K562 (cell line): ENCODE data around the gene CEP72. TPM values are rescaled to one million over a fixed set of nuclear protein-coding genes. Genes with fewer than 3 reads are reported as not detected.
A peak's percentile ranks its signal among the peaks of the same experiment; 100 is the strongest.

ENCODE experiments used
- ADNP ChIP-seq: fragments of 200-800 bp; sonication (Bioruptor generic); IDR thresholded peaks from 2 replicates; pipeline ENCODE4 v1.6.1; 2016; ENCODE audit warnings: missing genetic modification characterization, missing compliant biosample characterization
- ARNT ChIP-seq, 2 experiments: fragments of 450-650 bp; IDR thresholded peaks; 2 replicates each; pipeline ENCODE4 v1.6.1; 2016; ENCODE audit warnings: mild to moderate bottlenecking in 1 of 2
- FOXA3 ChIP-seq, 2 experiments: fragments of 450-650 bp in 1 of 2; sonication (generic) in 1 of 2; formaldehyde crosslinking; IDR thresholded peaks in 1 of 2; conservative IDR thresholded peaks in 1 of 2; 2 replicates each; pipeline versions ENCODE4 v1.4.0 to v1.8.0; 2020 to 2022; ENCODE audit warnings: mild to moderate bottlenecking in 2 of 2, missing genetic modification reagents in 1 of 2
- MLX ChIP-seq, 2 experiments: fragments of 450-650 bp in 1 of 2; sonication (generic) in 1 of 2; formaldehyde crosslinking; conservative IDR thresholded peaks; 2 replicates each; pipeline versions ENCODE4 v1.4.0 to v1.8.1; 2020 to 2022; ENCODE audit warnings: mild to moderate bottlenecking in 1 of 2, missing genetic modification reagents in 1 of 2
- POLR2AphosphoS2 ChIP-seq: IDR thresholded peaks from 2 replicates; pipeline ENCODE4 v1.6.1; 2012; ENCODE audit warnings: low read length, improper control_type of control experiment
- RBFOX2 ChIP-seq: fragments of 200-400 bp; formaldehyde crosslinking; IDR thresholded peaks from 2 replicates; pipeline ENCODE4 v1.6.1; 2017; ENCODE audit warnings: low read depth, mild to moderate bottlenecking, low read length, moderate library complexity
- SAP30 ChIP-seq: fragments of 200-600 bp; sonication (generic); IDR thresholded peaks from 2 replicates; pipeline ENCODE4 v1.6.1; 2012; ENCODE audit warnings: borderline replicate concordance, low read depth, mild to moderate bottlenecking, moderate library complexity, low read length, control low read depth, inconsistent platforms; ENCODE audit not compliant: insufficient read depth, poor library complexity, severe bottlenecking
- TGIF2 ChIP-seq: sonication (generic); formaldehyde crosslinking; IDR thresholded peaks from 2 replicates; pipeline ENCODE4 v1.8.1; 2022; ENCODE audit warnings: mild to moderate bottlenecking, missing genetic modification reagents, moderate library complexity
- TRIM24 ChIP-seq, 2 experiments: fragments of 450-650 bp; IDR thresholded peaks; 2 replicates each; pipeline ENCODE4 v1.6.1; 2016
- YY1 ChIP-seq, 3 experiments: IDR thresholded peaks; 2 replicates each; pipeline ENCODE4 v1.6.1; 2011; ENCODE audit warnings: low read length in 2 of 3, mild to moderate bottlenecking in 2 of 3, moderate library complexity in 2 of 3, borderline replicate concordance in 1 of 3, control low read depth in 1 of 3, low read depth in 1 of 3; ENCODE audit not compliant: insufficient read depth in 3 of 3, insufficient replicate concordance in 2 of 3, control insufficient read depth in 1 of 3, insufficient read length in 1 of 3; ENCODE audit errors: extremely low read depth in 1 of 3
- ZBED1 ChIP-seq: IDR thresholded peaks from 2 replicates; pipeline ENCODE4 v1.6.1; 2014
- ZSCAN29 ChIP-seq: fragments of 450-650 bp; IDR thresholded peaks from 2 replicates; pipeline ENCODE4 v1.6.1; 2017
- polyA plus RNA-seq, 8 experiments: library from polyadenylated mRNA; depleted of rRNA in 4 of 8; stranded (reverse) in 5 of 8; unstranded in 3 of 8; fragments of >200 nt; fragmentation: Nextera tagmentation in 2 of 8; fragmentation: Illumina TruSeq in 1 of 8; extraction: Ambion mirVana in 2 of 8; extraction: Trizol in 1 of 8; gene quantifications; 2 replicates each; pipeline versions ENCODE4 v1.2.1 to v1.2.3, GENCODE V29; 2011 to 2014; ENCODE audit warnings: inconsistent platforms in 1 of 8, missing spikeins in 1 of 8
- total RNA-seq, 7 experiments: library from RNA; depleted of rRNA in 6 of 7; stranded (reverse); fragments of >200 nt in 6 of 7; fragmentation: Illumina TruSeq in 2 of 7; extraction: Trizol in 2 of 7; gene quantifications; 2 replicates each; pipeline versions ENCODE4 v1.2.1 to v1.2.3, GENCODE V29; 2011 to 2021; ENCODE audit warnings: low replicate concordance in 1 of 7
- TF ChIP-seq, protein P1 (sequence below), 3 experiments: fragments of 200-800 bp in 1 of 3; sonication (Bioruptor generic) in 1 of 3; sonication (generic) in 1 of 3; formaldehyde crosslinking in 1 of 3; IDR thresholded peaks; 2 replicates each; pipeline versions ENCODE4 v1.6.1 to v1.8.0; 2016 to 2022; ENCODE audit warnings: mild to moderate bottlenecking in 2 of 3, missing compliant biosample characterization in 2 of 3, missing genetic modification characterization in 2 of 3, missing genetic modification reagents in 1 of 3

The CEP72 gene
- total and polyA plus RNA-seq, 9 of the 15 experiments (the other 6 are each of a cell fraction or from before 2014, with no cell fraction given), result 0.89 to 38.1 (median 14.2) TPM

DNA sequence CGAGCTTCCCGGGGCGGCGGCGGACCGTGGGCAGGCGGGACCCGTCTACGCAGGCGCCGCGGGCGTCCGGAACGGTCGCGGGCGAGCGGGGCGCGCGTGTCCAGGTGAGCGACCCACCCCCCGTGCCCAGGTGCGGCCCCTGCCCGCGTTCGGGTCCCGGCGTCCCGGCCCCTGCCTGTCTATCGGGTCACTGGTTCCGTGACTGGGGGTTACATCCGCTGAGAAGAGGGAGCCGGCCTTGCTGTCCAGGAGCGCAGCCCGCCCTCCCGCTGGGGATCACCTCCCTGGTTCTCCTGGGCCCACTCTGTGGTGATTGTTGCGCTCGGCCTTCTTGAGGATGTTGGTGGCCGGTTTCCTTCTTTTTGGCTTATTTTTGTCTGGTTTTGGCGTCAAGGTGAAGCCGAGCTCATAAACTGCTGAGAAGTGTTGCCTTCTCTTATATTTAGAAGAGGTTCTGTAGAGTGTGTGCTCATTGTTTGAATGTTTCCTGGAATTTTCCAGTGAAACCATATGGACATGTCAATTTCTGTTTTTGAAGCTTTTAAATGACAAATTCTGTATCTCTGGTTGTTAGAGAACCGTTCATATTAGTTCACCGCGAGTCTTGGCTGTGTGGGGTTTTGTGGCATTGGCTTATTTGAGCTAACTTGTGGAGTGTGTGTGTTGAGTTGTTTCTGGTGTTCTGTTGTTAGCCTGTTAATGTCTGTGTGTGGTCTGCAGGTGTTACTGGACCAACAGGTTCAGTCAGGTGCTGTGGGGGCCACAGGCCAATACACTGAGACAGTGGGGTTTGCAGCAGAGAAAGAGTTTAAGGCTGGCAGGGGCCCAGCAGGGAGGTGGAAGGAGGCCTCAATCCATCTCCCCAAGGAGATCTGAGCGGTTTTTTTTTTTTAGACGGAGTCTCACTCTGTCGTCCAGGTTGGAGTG lies 621 bp downstream of the CEP72 start (continued):
- TF ChIP-seq YY1 (IDR thresholded peaks at IDR 0.05; ENCODE audit: borderline replicate concordance in 1 of 3, control insufficient read depth in 1 of 3, extremely low read depth in 1 of 3, insufficient read depth in 3 of 3, insufficient read length in 1 of 3, insufficient replicate concordance in 2 of 3, low read depth in 1 of 3, low read length in 2 of 3), result peak in 1 of 3 experiments; percentile 7
- no peak for TF ChIP-seq MLX (CRISPR knock-in tag; conservative IDR thresholded peaks at IDR 0.05)
- TF ChIP-seq ZBED1, result no peak
- TF ChIP-seq TGIF2 (CRISPR knock-in tag), result no peak
- peak; percentile 84 for TF ChIP-seq SAP30
- TF ChIP-seq RBFOX2, result peak; percentile 62
- TF ChIP-seq FOXA3 (CRISPR knock-in tag; conservative IDR thresholded peaks at IDR 0.05 in 1 of 2, IDR thresholded peaks at IDR 0.05 in 1 of 2), result peak in 1 of 2 experiments; percentile 7; a peak in 1 of 4 replicates
- TF ChIP-seq ADNP (tag), result no peak
- TF ChIP-seq ARNT (IDR thresholded peaks at IDR 0.05), result peak in 1 of 2 experiments; percentile 44; a peak in 1 of 4 replicates
- TF ChIP-seq POLR2AphosphoS2, result no peak
- TF ChIP-seq ZSCAN29, result peak; percentile 94
- TF ChIP-seq TRIM24 (IDR thresholded peaks at IDR 0.05), result peak in 1 of 2 experiments; percentile 68; a peak in 2 of 4 replicates
- TF ChIP-seq, protein P1, sequence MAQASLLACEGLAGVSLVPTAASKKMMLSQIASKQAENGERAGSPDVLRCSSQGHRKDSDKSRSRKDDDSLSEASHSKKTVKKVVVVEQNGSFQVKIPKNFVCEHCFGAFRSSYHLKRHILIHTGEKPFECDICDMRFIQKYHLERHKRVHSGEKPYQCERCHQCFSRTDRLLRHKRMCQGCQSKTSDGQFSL (CRISPR knock-in tag; IDR thresholded peaks at IDR 0.05), result no peak
- TF ChIP-seq, protein P1 (tag; IDR thresholded peaks at IDR 0.05), result no peak
